ENCODE data around the gene SLITRK4. TPM values are rescaled to one million over a fixed set of nuclear protein-coding genes. Genes with fewer than 3 reads are reported as not detected.

The SLITRK4 gene
- total RNA-seq, result 18.4 and 64.4 TPM in 2 replicates

GRCh38 chrX:143635915-143636314 is at the start of gene SLITRK4:
Gene SLITRK4 (minus strand): TSS chrX:143636101. CDS start chrX:143631108, 4,993 bp downstream.

Other genes starting within 250 kb of the SLITRK4 start
- gene SPANXN3, start 118.6 kb downstream of the SLITRK4 start, total RNA-seq, result not detected in 2 replicates
- gene SPANXN2, start 84.7 kb upstream of the SLITRK4 start, total RNA-seq, result not detected in 2 replicates
- not detected in 2 replicates for gene UBE2NL, start 248.0 kb upstream of the SLITRK4 start, total RNA-seq

Data from thoracic aorta endothelial cell (primary cell).